HFFc6 (cell line): ENCODE measurements around the gene PPP2R5E. TPM values are rescaled to one million over a fixed set of nuclear protein-coding genes. Genes with fewer than 3 reads are reported as not detected.

Experiments used
- DNase-seq: peaks from one replicate; pipeline ENCODE4 v3.0.0-alpha.2; 2018
- H3K27ac Mint-ChIP-seq: 2 replicates; pipeline ENCODE4 v1.8.0; 2020; ENCODE audit warnings: mild to moderate bottlenecking, mixed read lengths
- H3K27me3 Mint-ChIP-seq: 2 replicates; pipeline ENCODE4 v1.8.0; 2021; ENCODE audit warnings: mild to moderate bottlenecking, moderate library complexity, mixed read lengths; ENCODE audit not compliant: insufficient read depth
- H3K36me3 Mint-ChIP-seq: 2 replicates; pipeline ENCODE4 v1.8.0; 2021; ENCODE audit warnings: low read depth, mixed read lengths
- H3K4me1 Mint-ChIP-seq: 2 replicates; pipeline ENCODE4 v1.8.0; 2020; ENCODE audit warnings: low read depth, mixed read lengths
- H3K4me3 Mint-ChIP-seq: 2 replicates; pipeline ENCODE4 v1.8.0; 2020; ENCODE audit warnings: mild to moderate bottlenecking, moderate library complexity, mixed read lengths
- H3K9me3 Mint-ChIP-seq: 2 replicates; pipeline ENCODE4 v1.8.0; 2020; ENCODE audit warnings: mild to moderate bottlenecking, mixed read lengths
- CTCF ChIP-seq: fragments of 200-600 bp; sonication (generic); IDR thresholded peaks from 2 replicates; pipeline ENCODE4 v1.5.0; 2021; ENCODE audit warnings: antibody characterized with exemption, mild to moderate bottlenecking
- total RNA-seq, 6 experiments: library from RNA; stranded (reverse); fragmentation: NEBNext Ultra II Directional; extraction: Animal tissue kit (Norgen Biotek cat#: 25700); gene quantifications; 2 replicates in 1 of 6; 3 replicates in 5 of 6; pipeline ENCODE4 v1.2.3, GENCODE V29; 2021

PPP2R5E gene
- total RNA-seq, 6 experiments from 2014 or later, result 50.1 to 56.8 (median 54.3) TPM

DNA sequence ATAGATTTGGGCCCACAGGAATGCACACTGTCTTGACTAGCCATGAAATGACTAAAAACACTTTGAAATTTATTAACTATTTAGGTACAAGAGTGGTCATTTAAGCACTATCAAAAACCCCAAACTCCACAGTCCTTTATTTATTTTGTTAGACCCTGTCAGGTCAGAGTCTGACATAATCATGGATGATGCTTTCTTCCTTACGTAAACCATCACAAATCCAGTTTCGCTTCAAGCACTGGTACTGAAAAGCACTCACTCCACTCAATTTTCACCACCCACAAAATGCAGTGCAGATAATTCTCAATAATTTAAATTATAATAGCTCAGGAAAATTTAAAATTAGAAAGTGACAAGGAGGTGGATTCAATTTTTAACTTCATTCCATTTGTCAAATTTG lies 25.8 kb downstream of the PPP2R5E start:
- Mint-ChIP-seq H3K27ac (no peak overlapping the region), H3K4me1 (peaks cover 41% of the 10 kb centered on the region), H3K27me3 (no peaks in the 10 kb centered on the region), H3K4me3 (no peak overlapping the region), H3K36me3 (peaks cover 5% of the 10 kb centered on the region), H3K9me3 (no peaks in the 10 kb centered on the region)
- no peak for TF ChIP-seq CTCF
- DNase-seq, result no peak

- peaks cover 48% of the 10 kb centered on the region for H3K4me1 Mint-ChIP-seq
- peaks cover 9% of the 10 kb centered on the region for H3K36me3 Mint-ChIP-seq
- DNase-seq, result no peak
Measured at GRCh38 chr14:63515240-63515639, 27.9 kb downstream of the PPP2R5E start.

GRCh38 chr14:63513756-63514155 lies 29.4 kb downstream of the PPP2R5E start:
- no peaks in the 10 kb centered on the region for H3K9me3 Mint-ChIP-seq
- no peaks in the 10 kb centered on the region for H3K27me3 Mint-ChIP-seq
- peaks cover 49% of the 10 kb centered on the region for H3K4me1 Mint-ChIP-seq
- H3K27ac Mint-ChIP-seq, result no peak overlapping the region
- DNase-seq, result no peak
- H3K4me3 Mint-ChIP-seq, result no peak overlapping the region
- no peak for TF ChIP-seq CTCF
- H3K36me3 Mint-ChIP-seq, result peaks cover 10% of the 10 kb centered on the region; the same call in 1 of the 2 replicates

More at GRCh38 chr14:63515240-63515639, 27.9 kb downstream of the PPP2R5E start:
- TF ChIP-seq CTCF, result no peak
- Mint-ChIP-seq H3K4me3 (no peak overlapping the region), H3K27ac (no peak overlapping the region), H3K27me3 (no peaks in the 10 kb centered on the region), H3K9me3 (no peaks in the 10 kb centered on the region)

GRCh38 chr14:63512861-63513260 lies 30.3 kb downstream of the PPP2R5E start:
- TF ChIP-seq CTCF, result no peak
- Mint-ChIP-seq H3K4me3 (no peak overlapping the region), H3K27ac (peak overlapping the region; percentile 50), H3K4me1 (peaks cover 49% of the 10 kb centered on the region), H3K9me3 (no peaks in the 10 kb centered on the region), H3K27me3 (no peaks in the 10 kb centered on the region), H3K36me3 (peaks cover 16% of the 10 kb centered on the region; the same call in 1 of the 2 replicates)
- no peak for DNase-seq

DNA sequence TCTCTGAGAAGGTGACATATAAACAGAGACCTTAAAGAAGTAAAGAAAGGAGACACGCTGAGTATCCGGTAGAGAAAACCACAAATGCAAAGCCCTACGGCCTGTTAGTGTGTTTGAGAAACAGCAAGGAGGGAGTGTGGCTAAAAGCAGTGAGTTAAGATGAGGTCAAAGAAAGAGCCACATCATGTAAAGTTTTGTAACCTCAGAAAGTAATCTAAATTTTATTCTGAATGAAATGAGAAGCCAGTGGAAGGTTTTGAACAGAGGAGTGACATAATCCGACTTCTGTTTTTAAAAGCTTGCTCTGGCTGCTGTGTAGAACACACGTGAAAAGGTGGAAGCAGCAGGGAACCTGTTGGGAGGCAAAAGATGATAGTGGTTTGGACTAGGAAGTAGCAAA lies 32.6 kb downstream of the PPP2R5E start:
- no peak for TF ChIP-seq CTCF
- Mint-ChIP-seq H3K36me3 (peaks cover 16% of the 10 kb centered on the region; the same call in 1 of the 2 replicates), H3K27me3 (no peaks in the 10 kb centered on the region), H3K4me1 (peaks cover 38% of the 10 kb centered on the region), H3K4me3 (no peak overlapping the region), H3K27ac (no peak overlapping the region), H3K9me3 (no peaks in the 10 kb centered on the region)
- DNase-seq, result no peak

DNA sequence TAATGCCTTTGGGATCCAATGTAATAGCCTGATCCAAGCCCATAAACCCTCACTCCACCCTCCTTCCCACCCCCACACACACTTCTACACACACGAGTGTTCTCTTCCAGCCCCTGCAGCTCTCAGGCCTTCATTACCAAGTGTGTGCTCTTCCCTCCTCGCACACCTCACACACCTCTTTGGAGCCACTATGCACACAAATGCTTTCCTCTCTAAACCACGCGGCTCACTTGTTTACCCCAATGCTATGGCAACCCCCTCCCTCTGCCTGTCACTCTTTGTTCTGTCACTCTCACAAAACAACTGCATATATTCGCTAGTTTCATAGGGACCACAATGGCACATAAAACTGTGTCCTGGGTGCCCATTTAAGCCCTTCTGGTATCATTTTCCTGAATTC lies 35.1 kb downstream of the PPP2R5E start:
- Mint-ChIP-seq H3K4me1 (peaks cover 40% of the 10 kb centered on the region), H3K9me3 (no peaks in the 10 kb centered on the region), H3K36me3 (peaks cover 16% of the 10 kb centered on the region; the same call in 1 of the 2 replicates), H3K27ac (no peak overlapping the region), H3K27me3 (no peaks in the 10 kb centered on the region), H3K4me3 (no peak overlapping the region)
- DNase-seq, result no peak
- no peak for TF ChIP-seq CTCF
